Thyroid gland (tissue), 4 donors: ENCODE measurements around the gene KIFC3. TPM values are rescaled to one million over a fixed set of nuclear protein-coding genes. Genes with fewer than 3 reads are reported as not detected.

Experiments
- DNase-seq, 2 donors: peaks; one replicate each; pipeline ENCODE4 v3.0.0-alpha.2; 2019
- H3K27ac ChIP-seq, 3 donors: fragments of 200-600 bp; sonication (generic); 1 replicate in 2 of 3; 2 replicates in 1 of 3; pipeline ENCODE4 v1.5.1; 2016 to 2019; ENCODE audit warnings: mild to moderate bottlenecking in 1 of 3, moderate library complexity in 1 of 3
- H3K27me3 ChIP-seq: fragments of 200-600 bp; sonication (generic); one replicate; pipeline ENCODE4 v1.5.1; 2019
- H3K36me3 ChIP-seq, 2 donors: fragments of 200-600 bp; sonication (generic); one replicate each; pipeline ENCODE4 v1.5.1; 2016 to 2019
- H3K4me1 ChIP-seq, 2 donors: fragments of 200-600 bp; sonication (generic); one replicate each; pipeline ENCODE4 v1.5.1; 2017 to 2019
- H3K4me3 ChIP-seq, 3 donors: fragments of 200-600 bp; sonication (generic); replicated peaks in 1 of 3; 1 replicate in 2 of 3; 2 replicates in 1 of 3; pipeline ENCODE4 v1.5.1; 2016; ENCODE audit warnings: mild to moderate bottlenecking in 1 of 3
- H3K9me3 ChIP-seq: fragments of 200-600 bp; sonication (generic); one replicate; pipeline ENCODE4 v1.5.1; 2017
- POLR2A ChIP-seq, 2 donors: fragments of 450-650 bp; IDR thresholded peaks; one replicate each; pipeline ENCODE4 v1.6.1; 2017; ENCODE audit warnings: antibody characterized with exemption in 2 of 2, mild to moderate bottlenecking in 2 of 2, moderate library complexity in 1 of 2
- WGBS, 2 donors: methylation state at CpG; one replicate each; pipeline ENCODE4 v1.1.5; 2017; 5-methylcytosine and 5-hydroxymethylcytosine counted together
- intact Hi-C: fragments of 100-400 bp; cut with DNase I; formaldehyde crosslinking; loops from one replicate; pipeline ENCODE4 v1.15.1; 2023
- total RNA-seq, 4 donors: library from RNA; depleted of rRNA; stranded (reverse); fragments of >200 nt; gene quantifications; one replicate each; pipeline ENCODE4 v1.2.3, GENCODE V29; 2016
- TF ChIP-seq, protein P1 (sequence below), 6 experiments: fragments of 200-600 bp in 3 of 6; fragments of 450-650 bp in 3 of 6; sonication (generic) in 3 of 6; IDR thresholded peaks; one replicate each; pipeline ENCODE4 v1.5.1; 2016 to 2019; ENCODE audit warnings: antibody characterized with exemption in 6 of 6, mild to moderate bottlenecking in 2 of 6, inconsistent platforms in 1 of 6, moderate library complexity in 1 of 6

KIFC3 gene
- total RNA-seq, 4 donors from 2014 or later = 88.8 to 153 (median 132) TPM

DNA sequence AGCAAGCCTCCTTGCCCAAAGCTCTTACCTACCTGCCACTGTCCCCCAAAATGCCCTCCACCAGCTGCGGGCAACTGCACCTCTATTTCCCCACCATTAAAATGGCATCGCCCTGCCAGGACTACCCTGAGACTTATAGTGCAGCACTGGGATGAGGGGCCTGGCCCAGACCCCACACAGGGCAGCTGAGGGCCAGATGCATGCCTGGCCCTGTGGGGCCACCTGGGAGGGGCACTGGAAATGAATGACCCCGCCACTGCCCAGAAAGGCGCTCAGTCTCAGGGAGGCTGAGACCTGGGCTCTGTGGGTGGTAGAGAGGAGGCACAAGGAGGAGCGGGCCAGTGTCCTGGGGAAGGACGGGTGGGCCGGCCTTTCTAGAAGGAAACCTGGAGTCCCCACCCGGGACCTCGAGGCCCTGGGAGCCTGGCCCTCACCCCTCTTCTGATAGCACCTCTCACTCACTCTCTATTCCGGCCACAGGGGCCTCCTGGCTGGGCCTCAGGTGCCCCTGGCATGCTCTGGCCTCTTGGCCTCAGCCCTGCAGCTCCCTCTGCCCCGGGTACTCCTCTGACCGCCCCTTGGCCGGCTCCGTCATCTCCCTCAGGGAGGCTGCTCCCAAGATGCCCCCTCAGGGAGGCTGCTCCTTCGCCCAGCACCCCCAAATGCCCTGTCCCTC, 39.8 kb downstream of the KIFC3 start:
- H3K36me3 ChIP-seq = peaks cover 59 to 64% of the 10 kb centered on the region in 2 donors
- H3K4me3 ChIP-seq = no peak overlapping the region
- H3K4me1 ChIP-seq = peaks cover 0 to 3% of the 10 kb centered on the region in 2 donors
- H3K27me3 ChIP-seq = no peaks in the 10 kb centered on the region
- 74 to 82% methylated on average over 10 to 15 of the region's 15 CpGs for WGBS, 2 donors
- no peak overlapping the region for H3K27ac ChIP-seq
- no peaks in the 10 kb centered on the region for H3K9me3 ChIP-seq
- TF ChIP-seq, protein P1, sequence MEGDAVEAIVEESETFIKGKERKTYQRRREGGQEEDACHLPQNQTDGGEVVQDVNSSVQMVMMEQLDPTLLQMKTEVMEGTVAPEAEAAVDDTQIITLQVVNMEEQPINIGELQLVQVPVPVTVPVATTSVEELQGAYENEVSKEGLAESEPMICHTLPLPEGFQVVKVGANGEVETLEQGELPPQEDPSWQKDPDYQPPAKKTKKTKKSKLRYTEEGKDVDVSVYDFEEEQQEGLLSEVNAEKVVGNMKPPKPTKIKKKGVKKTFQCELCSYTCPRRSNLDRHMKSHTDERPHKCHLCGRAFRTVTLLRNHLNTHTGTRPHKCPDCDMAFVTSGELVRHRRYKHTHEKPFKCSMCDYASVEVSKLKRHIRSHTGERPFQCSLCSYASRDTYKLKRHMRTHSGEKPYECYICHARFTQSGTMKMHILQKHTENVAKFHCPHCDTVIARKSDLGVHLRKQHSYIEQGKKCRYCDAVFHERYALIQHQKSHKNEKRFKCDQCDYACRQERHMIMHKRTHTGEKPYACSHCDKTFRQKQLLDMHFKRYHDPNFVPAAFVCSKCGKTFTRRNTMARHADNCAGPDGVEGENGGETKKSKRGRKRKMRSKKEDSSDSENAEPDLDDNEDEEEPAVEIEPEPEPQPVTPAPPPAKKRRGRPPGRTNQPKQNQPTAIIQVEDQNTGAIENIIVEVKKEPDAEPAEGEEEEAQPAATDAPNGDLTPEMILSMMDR (IDR thresholded peaks at IDR 0.05) = no peak
- TF ChIP-seq POLR2A (IDR thresholded peaks at IDR 0.05) = no peak
- no peak for DNase-seq
- intact Hi-C loops = no loop called here

DNA sequence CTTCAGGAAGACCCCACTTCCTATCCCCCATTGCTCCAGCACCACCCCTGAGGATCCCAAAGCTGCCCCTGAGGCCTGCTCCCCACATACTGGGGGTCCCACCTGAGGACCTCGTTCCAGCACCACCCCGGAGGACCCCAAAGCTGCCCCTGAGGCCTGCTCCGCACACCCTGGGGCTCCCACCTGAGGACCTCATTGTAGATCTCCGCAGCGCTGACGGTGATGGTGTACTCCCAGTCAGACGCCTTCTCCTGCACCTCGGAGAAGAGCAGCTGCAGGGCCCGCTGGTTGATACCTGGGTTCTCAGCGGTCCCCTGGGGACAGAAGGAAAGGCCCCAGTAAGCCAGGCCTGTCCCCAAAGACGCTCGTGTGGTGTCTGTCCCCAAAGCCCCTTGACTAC, 40.3 kb downstream of the KIFC3 start:
- 94 to 98% methylated on average over 12 of the region's 12 CpGs for WGBS, 2 donors
- H3K27me3 ChIP-seq = no peaks in the 10 kb centered on the region
- peaks cover 54 to 58% of the 10 kb centered on the region in 2 donors for H3K36me3 ChIP-seq
- DNase-seq = no peak
- no peaks in the 10 kb centered on the region for H3K9me3 ChIP-seq
- no peak for TF ChIP-seq POLR2A (IDR thresholded peaks at IDR 0.05)
- TF ChIP-seq, protein P1 (IDR thresholded peaks at IDR 0.05) = no peak
- no peak overlapping the region for H3K27ac ChIP-seq
- H3K4me1 ChIP-seq = peaks cover 0 to 4% of the 10 kb centered on the region in 2 donors
- no peak overlapping the region for H3K4me3 ChIP-seq
- intact Hi-C loops = no loop called here

DNA sequence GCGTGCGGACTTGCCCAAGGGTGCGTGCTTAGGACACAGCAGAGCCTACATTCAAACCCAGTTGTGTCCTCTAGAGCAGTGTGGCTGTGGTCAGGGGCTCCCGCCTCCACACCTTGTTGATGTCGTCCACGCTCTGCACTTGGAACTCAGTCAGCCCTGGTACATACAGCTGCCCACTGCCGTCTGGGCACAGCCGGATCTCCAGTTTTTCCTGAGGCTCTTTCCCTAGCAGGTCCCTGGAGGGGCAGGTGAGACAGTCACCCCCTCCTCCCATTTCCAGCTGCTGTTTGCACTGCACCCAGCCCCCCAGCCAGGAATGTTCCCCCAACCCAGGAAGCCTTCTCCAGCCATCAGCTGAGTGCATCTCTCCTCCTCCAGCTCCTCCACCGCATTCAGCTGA, 41.0 kb downstream of the KIFC3 start:
- 82 to 84% methylated on average over 8 to 9 of the region's 9 CpGs for WGBS, 2 donors
- TF ChIP-seq, protein P1 (IDR thresholded peaks at IDR 0.05) = no peak
- no peak overlapping the region for H3K27ac ChIP-seq
- peaks cover 0 to 4% of the 10 kb centered on the region in 2 donors for H3K4me1 ChIP-seq
- DNase-seq = no peak
- intact Hi-C loops = no loop called here
- H3K4me3 ChIP-seq = no peak overlapping the region
- no peaks in the 10 kb centered on the region for H3K9me3 ChIP-seq
- no peaks in the 10 kb centered on the region for H3K27me3 ChIP-seq
- H3K36me3 ChIP-seq = peaks cover 47 to 52% of the 10 kb centered on the region in 2 donors

DNA sequence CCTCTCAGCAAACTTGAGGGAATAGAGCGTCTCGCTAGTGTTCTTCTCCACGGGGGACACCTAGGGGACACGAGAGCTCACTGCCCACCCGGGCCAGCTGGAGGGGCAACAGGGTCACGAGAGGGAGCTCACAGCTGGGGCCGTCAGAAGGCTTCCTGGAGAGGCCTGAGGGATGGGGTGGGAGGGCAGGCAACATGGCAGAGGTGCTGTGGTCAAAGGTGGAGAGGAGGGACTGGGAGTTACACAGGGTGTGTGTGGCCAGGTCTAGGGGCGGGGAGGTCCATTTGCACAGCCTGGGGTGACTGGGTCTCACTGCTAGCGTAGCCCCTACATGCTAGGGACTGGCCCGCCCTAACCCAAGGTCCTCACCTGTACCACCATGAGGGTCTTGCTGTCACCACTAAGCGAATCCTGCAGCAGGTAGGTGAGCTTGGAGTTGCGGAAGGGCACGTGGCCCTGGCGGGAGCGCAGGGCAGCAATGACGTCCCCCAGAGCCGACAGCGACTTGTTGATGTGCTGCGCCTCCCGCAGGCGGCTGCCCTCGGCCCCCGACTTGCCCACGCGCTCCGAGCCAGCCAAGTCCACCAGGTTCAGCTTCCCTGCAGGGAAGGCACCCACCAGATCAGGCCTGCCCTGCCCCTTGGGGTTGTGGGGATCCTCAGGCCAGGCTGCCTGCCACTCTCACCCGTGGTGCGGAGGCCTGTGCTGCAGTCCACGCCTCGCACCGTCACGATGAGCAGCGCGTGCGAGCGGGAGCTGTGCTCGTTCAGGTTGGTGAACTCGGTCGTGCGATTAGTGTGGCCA, 41.7 kb downstream of the KIFC3 start:
- no peak for DNase-seq
- TF ChIP-seq, protein P1 (IDR thresholded peaks at IDR 0.05) = no peak
- TF ChIP-seq POLR2A (IDR thresholded peaks at IDR 0.05) = no peak
- Histone ChIP-seq H3K27me3 (no peaks in the 10 kb centered on the region), H3K4me1 (peaks cover 0 to 4% of the 10 kb centered on the region in 2 donors), H3K4me3 (no peak overlapping the region), H3K9me3 (no peaks in the 10 kb centered on the region), H3K36me3 (peaks cover 40 to 44% of the 10 kb centered on the region in 2 donors), H3K27ac (no peak overlapping the region)
- intact Hi-C loops = no loop called here
- WGBS, 2 donors = 89 to 91% methylated on average over 22 to 34 of the region's 40 CpGs
